ES-I3 (cell line): ENCODE results near the gene IREB2.

Experiments used
- H3K36me3 ChIP-seq: 2 replicates; pipeline ENCODE4 v1.6.1; 2013; ENCODE audit warnings: mild to moderate bottlenecking, low read length, control low read depth, moderate library complexity; ENCODE audit not compliant: insufficient read depth
- H3K4me1 ChIP-seq: 2 replicates; pipeline ENCODE4 v1.6.1; 2013; ENCODE audit warnings: mild to moderate bottlenecking, control low read depth, low read length; ENCODE audit not compliant: insufficient read depth
- H3K9ac ChIP-seq: 2 replicates; pipeline ENCODE4 v1.6.1; 2013; ENCODE audit warnings: low read depth, mild to moderate bottlenecking, low read length, moderate library complexity
- H3K9me3 ChIP-seq: 2 replicates; pipeline ENCODE4 v1.6.1; 2013; ENCODE audit warnings: mild to moderate bottlenecking, low read length, moderate library complexity; ENCODE audit not compliant: control insufficient read depth, insufficient read depth

Gene IREB2

DNA sequence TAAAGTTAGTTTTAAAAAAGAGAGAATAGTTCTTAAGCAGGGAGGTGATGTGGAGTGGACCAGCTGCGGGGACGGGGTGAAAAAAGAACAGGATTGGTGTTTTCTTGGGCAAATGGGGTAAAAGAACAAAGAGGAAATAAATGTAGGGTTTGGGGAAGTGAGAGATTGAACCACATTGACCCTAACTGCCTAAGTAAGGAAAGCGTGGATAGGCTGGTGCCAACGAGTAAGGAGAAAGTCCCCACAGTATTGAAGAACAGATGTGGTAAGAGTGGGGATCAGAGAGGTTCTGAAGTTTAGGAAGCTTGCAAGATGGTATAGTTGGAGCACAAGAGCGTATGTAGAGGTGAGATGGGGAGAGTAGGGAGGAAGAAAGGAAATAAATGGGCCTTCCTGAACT lies 17.0 kb downstream of the IREB2 start:
- Histone ChIP-seq H3K9ac (no peak overlapping the region), H3K9me3 (no peaks in the 10 kb centered on the region), H3K36me3 (no peaks in the 10 kb centered on the region), H3K4me1 (0 out of 2 replicates have a peak, but pooled peaks cover 4% of the 10 kb centered on the region)

GRCh38 chr15:78455749-78456148 lies 17.7 kb downstream of the IREB2 start:
- Histone ChIP-seq H3K4me1 (peaks cover 5% of the 10 kb centered on the region; the same call in 1 of the 2 replicates), H3K9me3 (no peaks in the 10 kb centered on the region), H3K9ac (no peak overlapping the region), H3K36me3 (no peaks in the 10 kb centered on the region)

GRCh38 chr15:78456426-78456825 lies 18.4 kb downstream of the IREB2 start:
- Histone ChIP-seq H3K36me3 (no peaks in the 10 kb centered on the region), H3K9me3 (no peaks in the 10 kb centered on the region), H3K9ac (no peak overlapping the region), H3K4me1 (peaks cover 12% of the 10 kb centered on the region)

DNA sequence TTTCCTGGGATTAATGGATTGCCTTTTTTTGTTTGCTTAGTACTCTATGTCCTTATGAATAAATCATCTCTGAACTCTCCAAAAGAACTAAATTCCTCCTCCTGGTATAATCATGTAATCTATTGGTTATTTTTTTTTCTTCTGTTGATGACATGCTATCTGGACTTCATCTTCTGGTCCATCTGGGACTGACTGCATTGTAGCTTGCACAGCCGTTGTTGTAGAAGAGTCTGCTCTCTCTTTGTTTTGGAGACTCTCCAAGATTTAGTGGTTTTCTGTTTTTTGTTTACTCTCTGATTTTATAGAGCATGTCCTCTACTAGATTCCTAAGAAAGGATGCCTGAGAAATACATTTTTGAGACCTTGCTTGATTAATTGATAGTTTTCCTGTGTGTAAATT lies 19.1 kb downstream of the IREB2 start:
- no peaks in the 10 kb centered on the region for H3K36me3 ChIP-seq
- H3K4me1 ChIP-seq, result peaks cover 18% of the 10 kb centered on the region
- H3K9ac ChIP-seq, result no peak overlapping the region
- H3K9me3 ChIP-seq, result no peaks in the 10 kb centered on the region

- no peak overlapping the region for H3K9ac ChIP-seq
- no peaks in the 10 kb centered on the region for H3K9me3 ChIP-seq
- H3K36me3 ChIP-seq, result no peaks in the 10 kb centered on the region; the same call in 1 of the 2 replicates
- H3K4me1 ChIP-seq, result peaks cover 14% of the 10 kb centered on the region
Observed at GRCh38 chr15:78460737-78461136, 22.7 kb downstream of the IREB2 start.

- no peaks in the 10 kb centered on the region; the same call in 1 of the 2 replicates for H3K36me3 ChIP-seq
- no peaks in the 10 kb centered on the region for H3K9me3 ChIP-seq
- peaks cover 18% of the 10 kb centered on the region for H3K4me1 ChIP-seq
- no peak overlapping the region for H3K9ac ChIP-seq
Observed at GRCh38 chr15:78461171-78461888, 23.3 kb downstream of the IREB2 start.

DNA sequence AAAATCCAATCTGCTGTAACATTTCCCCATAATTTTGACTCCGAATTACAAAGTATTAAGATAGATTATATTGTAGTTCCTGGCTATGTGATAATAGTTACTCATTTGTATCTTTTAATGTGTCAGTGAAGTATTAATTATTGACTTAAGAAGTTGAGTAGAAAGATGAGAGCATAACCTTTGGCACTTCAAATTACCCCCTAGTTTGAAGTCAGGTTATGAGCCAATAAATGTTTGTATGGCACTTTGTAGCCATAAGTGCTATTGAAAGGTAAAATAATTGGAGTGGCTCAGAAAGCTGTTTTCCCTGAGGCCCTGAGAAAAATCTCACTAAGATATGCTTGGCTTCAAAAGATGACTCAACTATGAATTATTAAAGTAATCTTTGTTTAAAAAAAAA lies 31.0 kb downstream of the IREB2 start:
- H3K9ac ChIP-seq, result no peak overlapping the region
- H3K36me3 ChIP-seq, result peaks cover 23% of the 10 kb centered on the region
- 0 out of 2 replicates have a peak, but pooled peaks cover 4% of the 10 kb centered on the region for H3K4me1 ChIP-seq
- H3K9me3 ChIP-seq, result no peaks in the 10 kb centered on the region

GRCh38 chr15:78477295-78477694 lies 39.3 kb downstream of the IREB2 start:
- Histone ChIP-seq H3K9me3 (no peaks in the 10 kb centered on the region), H3K4me1 (no peaks in the 10 kb centered on the region), H3K36me3 (peaks cover 14% of the 10 kb centered on the region; the same call in 1 of the 2 replicates), H3K9ac (no peak overlapping the region)

GRCh38 chr15:78479650-78480049 lies 41.6 kb downstream of the IREB2 start:
- Histone ChIP-seq H3K4me1 (no peaks in the 10 kb centered on the region), H3K36me3 (peaks cover 21% of the 10 kb centered on the region), H3K9ac (no peak overlapping the region), H3K9me3 (no peaks in the 10 kb centered on the region)

- no peak overlapping the region for H3K9ac ChIP-seq
- peaks cover 27% of the 10 kb centered on the region for H3K36me3 ChIP-seq
- no peaks in the 10 kb centered on the region for H3K4me1 ChIP-seq
- no peaks in the 10 kb centered on the region for H3K9me3 ChIP-seq
Observed at GRCh38 chr15:78481917-78482316, 43.9 kb downstream of the IREB2 start.

GRCh38 chr15:78492872-78493271 lies 54.9 kb downstream of the IREB2 start:
- H3K9ac ChIP-seq, result no peak overlapping the region
- H3K4me1 ChIP-seq, result no peaks in the 10 kb centered on the region
- no peaks in the 10 kb centered on the region for H3K9me3 ChIP-seq
- peaks cover 33% of the 10 kb centered on the region for H3K36me3 ChIP-seq

- peaks cover 6% of the 10 kb centered on the region for H3K36me3 ChIP-seq
Observed at GRCh38 chr15:78501857-78502256, 63.8 kb downstream of the IREB2 start.

GRCh38 chr15:78502641-78503040 lies 64.6 kb downstream of the IREB2 start:
- Histone ChIP-seq H3K9ac (no peak overlapping the region), H3K4me1 (no peaks in the 10 kb centered on the region), H3K9me3 (0 out of 2 replicates have a peak, but pooled peaks cover 4% of the 10 kb centered on the region), H3K36me3 (peaks cover 6% of the 10 kb centered on the region)

More at GRCh38 chr15:78501857-78502256, 63.8 kb downstream of the IREB2 start:
- no peak overlapping the region for H3K9ac ChIP-seq
- H3K9me3 ChIP-seq, result 0 out of 2 replicates have a peak, but pooled peaks cover 4% of the 10 kb centered on the region
- H3K4me1 ChIP-seq, result no peaks in the 10 kb centered on the region

DNA sequence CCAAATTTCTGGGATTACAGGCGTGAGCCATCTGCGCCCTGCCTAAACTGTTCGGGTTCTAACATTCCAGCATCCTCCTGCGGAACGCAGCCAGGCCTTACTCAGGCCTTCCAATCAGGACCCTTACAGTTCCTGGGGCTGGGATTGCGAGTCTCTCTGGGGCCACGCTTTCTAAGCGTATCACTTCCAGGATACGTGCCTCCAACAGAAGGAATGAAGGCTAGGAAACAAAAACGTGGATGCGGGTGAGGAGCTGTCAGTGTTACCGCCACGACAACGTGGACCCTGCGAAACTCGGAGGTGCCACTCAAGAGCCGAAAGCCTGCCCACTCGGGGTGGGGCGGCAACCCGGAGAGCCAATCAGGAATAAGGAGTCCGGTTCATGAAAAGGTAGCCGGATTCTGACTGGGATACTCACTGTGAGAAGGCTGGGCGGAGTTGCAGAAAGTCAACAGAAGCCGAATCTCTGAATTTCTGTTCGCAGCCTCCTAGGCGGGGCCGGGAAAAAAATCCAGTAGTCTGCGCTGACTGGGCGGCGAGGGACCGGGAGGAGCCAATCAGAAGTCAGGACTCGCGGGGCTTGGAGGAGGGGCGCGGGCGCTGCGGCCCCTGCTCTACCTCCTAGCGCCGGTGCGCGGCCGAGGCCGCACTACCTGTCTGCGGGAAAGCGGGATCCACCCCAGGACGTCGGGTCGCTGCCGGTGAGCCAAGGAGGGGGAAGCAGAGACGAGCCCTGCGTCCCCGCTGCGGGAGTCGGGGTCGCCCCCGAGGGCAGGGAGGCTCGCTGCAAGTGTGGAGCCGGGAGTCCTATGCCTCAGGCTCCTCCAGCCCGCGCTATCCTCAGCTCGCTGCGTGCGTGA lies 69.2 kb downstream of the IREB2 start, which contains the start of gene HYKK:
TSS of gene HYKK (plus strand) at position 607 of the 860 bp plus-strand sequence. CDS start 5,512 bp downstream, outside the sequence.
- Histone ChIP-seq H3K9me3 (no peaks in the 10 kb centered on the region), H3K36me3 (no peaks in the 10 kb centered on the region), H3K9ac (peak within 1 kb of the TSS; percentile 64), H3K4me1 (no peaks in the 10 kb centered on the region)
